Measurements from ENCODE around the gene ENPEP.

Gene ENPEP

DNA sequence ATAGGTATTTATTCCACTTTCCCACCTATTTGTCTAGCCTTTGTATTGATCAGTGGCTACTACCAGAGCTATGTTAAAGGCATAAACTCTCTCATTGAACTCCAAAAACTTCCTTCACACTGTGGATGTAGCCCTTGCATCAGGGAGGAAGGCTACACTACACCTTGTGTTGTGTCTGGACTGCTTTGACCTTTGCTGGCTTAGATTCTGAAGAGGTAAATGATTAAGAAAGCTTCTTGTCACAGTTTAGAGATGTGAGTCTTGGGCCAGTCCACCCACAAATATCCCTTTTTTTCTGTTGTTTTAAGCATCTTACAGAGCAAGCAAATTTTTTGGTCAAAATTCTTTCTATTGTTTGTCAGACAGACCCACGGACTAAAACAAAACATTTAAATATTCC lies 1.9 kb downstream of the ENPEP start:
- Histone ChIP-seq H3K4me3 (IDR thresholded peaks at IDR 0.05; ENCODE audit: insufficient read depth, low read depth, low read length) (no peak overlapping the region), H3K9ac (no peak overlapping the region), H3K36me3 (ENCODE audit: insufficient read depth) (no peaks in the 10 kb centered on the region), H4K20me1 (ENCODE audit: insufficient read depth) (no peaks in the 10 kb centered on the region), H3K4me1 (ENCODE audit: low read depth, poor library complexity, severe bottlenecking) (no peaks in the 10 kb centered on the region), H2AFZ (ENCODE audit: low read depth) (no peak overlapping the region), H3K79me2 (ENCODE audit: insufficient read depth, low read depth) (no peaks in the 10 kb centered on the region), H3K27ac (no peak overlapping the region), H3K27me3 (ENCODE audit: insufficient read depth, low read depth) (no peaks in the 10 kb centered on the region), H3K4me2 (no peak overlapping the region)
- TF ChIP-seq, protein P1, sequence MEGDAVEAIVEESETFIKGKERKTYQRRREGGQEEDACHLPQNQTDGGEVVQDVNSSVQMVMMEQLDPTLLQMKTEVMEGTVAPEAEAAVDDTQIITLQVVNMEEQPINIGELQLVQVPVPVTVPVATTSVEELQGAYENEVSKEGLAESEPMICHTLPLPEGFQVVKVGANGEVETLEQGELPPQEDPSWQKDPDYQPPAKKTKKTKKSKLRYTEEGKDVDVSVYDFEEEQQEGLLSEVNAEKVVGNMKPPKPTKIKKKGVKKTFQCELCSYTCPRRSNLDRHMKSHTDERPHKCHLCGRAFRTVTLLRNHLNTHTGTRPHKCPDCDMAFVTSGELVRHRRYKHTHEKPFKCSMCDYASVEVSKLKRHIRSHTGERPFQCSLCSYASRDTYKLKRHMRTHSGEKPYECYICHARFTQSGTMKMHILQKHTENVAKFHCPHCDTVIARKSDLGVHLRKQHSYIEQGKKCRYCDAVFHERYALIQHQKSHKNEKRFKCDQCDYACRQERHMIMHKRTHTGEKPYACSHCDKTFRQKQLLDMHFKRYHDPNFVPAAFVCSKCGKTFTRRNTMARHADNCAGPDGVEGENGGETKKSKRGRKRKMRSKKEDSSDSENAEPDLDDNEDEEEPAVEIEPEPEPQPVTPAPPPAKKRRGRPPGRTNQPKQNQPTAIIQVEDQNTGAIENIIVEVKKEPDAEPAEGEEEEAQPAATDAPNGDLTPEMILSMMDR (conservative IDR thresholded peaks at IDR 0.05; ENCODE audit: low read depth, low read length): no peak

DNA sequence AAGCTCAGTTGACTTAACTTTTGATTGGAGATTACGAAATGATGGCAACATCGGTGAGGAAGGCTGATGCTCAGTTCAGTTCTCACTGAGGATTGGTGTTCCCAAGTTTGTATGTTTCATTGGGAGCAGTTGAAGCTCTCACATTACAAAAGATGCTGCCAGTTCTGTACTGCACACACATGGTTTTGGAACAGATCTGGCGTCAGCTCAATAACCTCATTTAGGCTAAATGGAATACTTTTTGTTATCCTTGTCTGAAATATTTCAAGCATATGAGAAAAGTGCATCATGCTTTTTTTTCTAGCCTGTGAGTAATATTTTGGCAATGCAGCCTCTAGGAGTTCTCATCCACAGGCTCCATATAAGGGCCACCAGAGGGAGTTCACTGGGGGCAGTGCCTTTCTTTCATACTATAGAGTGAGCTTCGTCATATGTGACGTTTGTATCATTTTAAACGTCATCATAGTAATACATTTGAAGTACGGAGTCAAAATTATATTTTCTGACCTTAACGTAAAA lies 4.1 kb downstream of the ENPEP start:
- H3K4me2 ChIP-seq: no peak overlapping the region
- H3K9ac ChIP-seq: no peak overlapping the region
- no peak overlapping the region for H2AFZ ChIP-seq (ENCODE audit: low read depth)
- TF ChIP-seq, protein P1 (conservative IDR thresholded peaks at IDR 0.05; ENCODE audit: low read depth, low read length): no peak
- no peak overlapping the region for H3K4me3 ChIP-seq (IDR thresholded peaks at IDR 0.05; ENCODE audit: insufficient read depth, low read depth, low read length)
- no peaks in the 10 kb centered on the region for H3K27me3 ChIP-seq (ENCODE audit: insufficient read depth, low read depth)
- H3K4me1 ChIP-seq (ENCODE audit: low read depth, poor library complexity, severe bottlenecking): peaks cover 3% of the 10 kb centered on the region
- no peaks in the 10 kb centered on the region for H4K20me1 ChIP-seq (ENCODE audit: insufficient read depth)
- no peak overlapping the region for H3K27ac ChIP-seq
- H3K36me3 ChIP-seq (ENCODE audit: insufficient read depth): no peaks in the 10 kb centered on the region
- H3K79me2 ChIP-seq (ENCODE audit: insufficient read depth, low read depth): no peaks in the 10 kb centered on the region

DNA sequence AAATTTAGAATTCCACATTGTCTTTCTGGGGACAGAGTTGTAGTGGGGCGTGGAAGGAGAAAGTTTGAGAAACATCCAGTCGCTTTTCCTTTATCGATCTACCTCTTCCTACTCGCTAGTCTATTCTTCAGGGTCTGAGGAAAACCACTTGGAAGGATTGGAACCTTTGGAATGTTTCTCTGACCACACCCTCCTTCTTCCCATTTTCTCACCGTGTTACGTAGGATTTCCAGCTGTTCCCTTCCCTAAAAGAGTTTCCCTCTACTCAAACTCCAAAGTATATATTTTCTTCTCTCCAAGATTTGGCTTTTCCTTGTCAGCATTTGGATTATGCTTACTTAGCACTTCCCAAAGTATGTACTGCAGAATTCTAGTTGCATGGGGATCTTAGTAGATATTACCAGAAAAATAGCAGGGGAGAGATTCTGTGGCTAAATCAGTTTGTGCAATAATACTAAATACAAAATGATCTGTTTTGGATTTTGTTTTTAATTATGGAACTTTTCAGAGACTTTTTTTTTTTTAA lies 4.9 kb downstream of the ENPEP start:
- Histone ChIP-seq H3K4me3 (IDR thresholded peaks at IDR 0.05; ENCODE audit: insufficient read depth, low read depth, low read length) (no peak overlapping the region), H4K20me1 (ENCODE audit: insufficient read depth) (no peaks in the 10 kb centered on the region), H3K9ac (no peak overlapping the region), H3K36me3 (ENCODE audit: insufficient read depth) (no peaks in the 10 kb centered on the region), H3K27me3 (ENCODE audit: insufficient read depth, low read depth) (no peaks in the 10 kb centered on the region), H3K79me2 (ENCODE audit: insufficient read depth, low read depth) (no peaks in the 10 kb centered on the region), H3K27ac (no peak overlapping the region), H2AFZ (ENCODE audit: low read depth) (no peak overlapping the region), H3K4me1 (ENCODE audit: low read depth, poor library complexity, severe bottlenecking) (peaks cover 3% of the 10 kb centered on the region), H3K4me2 (no peak overlapping the region)
- TF ChIP-seq, protein P1 (conservative IDR thresholded peaks at IDR 0.05; ENCODE audit: low read depth, low read length): no peak

DNA sequence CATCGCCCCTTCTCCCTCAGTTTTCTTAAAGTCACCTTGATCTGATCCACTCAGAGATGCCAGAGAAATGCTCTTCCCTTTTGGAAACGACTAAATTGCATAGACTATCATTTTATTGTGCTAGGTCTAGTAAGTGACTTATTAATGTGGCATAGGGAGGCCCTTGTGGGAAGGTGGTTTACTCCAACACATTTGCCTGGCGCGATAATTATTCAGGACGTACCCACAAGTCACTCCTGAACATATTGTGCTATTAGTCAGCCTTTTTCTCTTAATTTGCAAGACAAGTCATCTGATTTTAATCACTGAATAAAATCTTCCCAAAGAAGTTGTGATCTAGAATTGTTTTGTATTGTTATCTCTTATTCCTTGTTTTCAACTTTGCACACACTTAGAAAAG lies 7.6 kb downstream of the ENPEP start:
- H4K20me1 ChIP-seq (ENCODE audit: insufficient read depth): no peaks in the 10 kb centered on the region
- H3K27ac ChIP-seq: no peak overlapping the region
- no peak overlapping the region for H2AFZ ChIP-seq (ENCODE audit: low read depth)
- H3K4me1 ChIP-seq (ENCODE audit: low read depth, poor library complexity, severe bottlenecking): peaks cover 20% of the 10 kb centered on the region
- H3K79me2 ChIP-seq (ENCODE audit: insufficient read depth, low read depth): no peaks in the 10 kb centered on the region
- TF ChIP-seq, protein P1 (conservative IDR thresholded peaks at IDR 0.05; ENCODE audit: low read depth, low read length): no peak
- H3K4me3 ChIP-seq (IDR thresholded peaks at IDR 0.05; ENCODE audit: insufficient read depth, low read depth, low read length): no peak overlapping the region
- no peaks in the 10 kb centered on the region for H3K27me3 ChIP-seq (ENCODE audit: insufficient read depth, low read depth)
- H3K9ac ChIP-seq: no peak overlapping the region
- H3K36me3 ChIP-seq (ENCODE audit: insufficient read depth): no peaks in the 10 kb centered on the region
- H3K4me2 ChIP-seq: no peak overlapping the region

Measured in KMS-11 (cell line).